HepG2 (cell line): ENCODE measurements around the gene MIDN. TPM values are rescaled to one million over a fixed set of nuclear protein-coding genes. Genes with fewer than 3 reads are reported as not detected.

ENCODE experiments used
- BCL6 ChIP-seq: IDR thresholded peaks from 2 replicates; pipeline ENCODE4 v1.6.1; 2016; ENCODE audit warnings: missing genetic modification reagents, missing compliant biosample characterization
- KLF12 ChIP-seq: sonication (generic); formaldehyde crosslinking; IDR thresholded peaks from 2 replicates; pipeline ENCODE4 v1.4.0; 2020; ENCODE audit warnings: missing genetic modification reagents, borderline replicate concordance
- RAD21 ChIP-seq: fragments of 450-650 bp; formaldehyde crosslinking; IDR thresholded peaks from 2 replicates; pipeline ENCODE4 v1.5.0; 2020; ENCODE audit warnings: mild to moderate bottlenecking
- SKI ChIP-seq: fragments of 450-650 bp; IDR thresholded peaks from one replicate; pipeline ENCODE4 v1.6.1; 2018; ENCODE audit warnings: mild to moderate bottlenecking; ENCODE audit not compliant: partially characterized antibody
- ZNF552 ChIP-seq: sonication (generic); formaldehyde crosslinking; IDR thresholded peaks from 2 replicates; pipeline ENCODE4 v1.9.0; 2022; ENCODE audit warnings: missing genetic modification reagents, mild to moderate bottlenecking, borderline replicate concordance
- ZNF879 ChIP-seq: sonication (generic); formaldehyde crosslinking; IDR thresholded peaks from 2 replicates; pipeline ENCODE4 v1.8.1; 2023; ENCODE audit warnings: missing genetic modification reagents
- ZSCAN25 ChIP-seq: sonication (generic); formaldehyde crosslinking; IDR thresholded peaks from 2 replicates; pipeline ENCODE4 v1.8.0; 2022; ENCODE audit warnings: mild to moderate bottlenecking, missing genetic modification reagents
- polyA plus RNA-seq, 8 experiments: library from polyadenylated mRNA; depleted of rRNA in 3 of 8; stranded (reverse) in 7 of 8; unstranded in 1 of 8; fragments of >200 nt; fragmentation: Illumina TruSeq in 4 of 8; extraction: Trizol in 4 of 8; gene quantifications; 2 replicates each; pipeline versions ENCODE4 v1.2.1 to v1.2.3, GENCODE V29; 2011 to 2016; ENCODE audit warnings: low read depth in 4 of 8, missing spikeins in 1 of 8, mixed read lengths in 1 of 8; ENCODE audit not compliant: insufficient read depth in 1 of 8
- total RNA-seq, 5 experiments: library from RNA; depleted of rRNA; stranded (reverse); fragments of >200 nt; fragmentation: Illumina TruSeq; extraction: Trizol; gene quantifications; 2 replicates each; pipeline ENCODE4 v1.2.3, GENCODE V29; 2016; ENCODE audit warnings: low read depth in 1 of 5
- TF ChIP-seq, protein P1 (sequence below): sonication (generic); formaldehyde crosslinking; conservative IDR thresholded peaks from 2 replicates; pipeline ENCODE4 v1.8.0; 2022; ENCODE audit warnings: mild to moderate bottlenecking, moderate library complexity, missing genetic modification reagents
- TF ChIP-seq, protein P2 (sequence below): sonication (generic); formaldehyde crosslinking; IDR thresholded peaks from 2 replicates; pipeline ENCODE4 v1.5.1; 2020; ENCODE audit warnings: mild to moderate bottlenecking, missing genetic modification reagents, moderate library complexity
- TF ChIP-seq, protein P3 (sequence below): sonication (generic); formaldehyde crosslinking; IDR thresholded peaks from 2 replicates; pipeline ENCODE4 v1.4.0; 2020; ENCODE audit warnings: mild to moderate bottlenecking, missing genetic modification reagents
- TF ChIP-seq, protein P4 (sequence below): sonication (generic); formaldehyde crosslinking; IDR thresholded peaks from 2 replicates; pipeline ENCODE4; 2020; ENCODE audit warnings: missing genetic modification reagents, mild to moderate bottlenecking, borderline replicate concordance

Gene MIDN
- total and polyA plus RNA-seq, 2 of the 13 experiments (the other 11 are each of a cell fraction or from before 2014, with no cell fraction given), result 8.4 to 18.0 TPM

DNA sequence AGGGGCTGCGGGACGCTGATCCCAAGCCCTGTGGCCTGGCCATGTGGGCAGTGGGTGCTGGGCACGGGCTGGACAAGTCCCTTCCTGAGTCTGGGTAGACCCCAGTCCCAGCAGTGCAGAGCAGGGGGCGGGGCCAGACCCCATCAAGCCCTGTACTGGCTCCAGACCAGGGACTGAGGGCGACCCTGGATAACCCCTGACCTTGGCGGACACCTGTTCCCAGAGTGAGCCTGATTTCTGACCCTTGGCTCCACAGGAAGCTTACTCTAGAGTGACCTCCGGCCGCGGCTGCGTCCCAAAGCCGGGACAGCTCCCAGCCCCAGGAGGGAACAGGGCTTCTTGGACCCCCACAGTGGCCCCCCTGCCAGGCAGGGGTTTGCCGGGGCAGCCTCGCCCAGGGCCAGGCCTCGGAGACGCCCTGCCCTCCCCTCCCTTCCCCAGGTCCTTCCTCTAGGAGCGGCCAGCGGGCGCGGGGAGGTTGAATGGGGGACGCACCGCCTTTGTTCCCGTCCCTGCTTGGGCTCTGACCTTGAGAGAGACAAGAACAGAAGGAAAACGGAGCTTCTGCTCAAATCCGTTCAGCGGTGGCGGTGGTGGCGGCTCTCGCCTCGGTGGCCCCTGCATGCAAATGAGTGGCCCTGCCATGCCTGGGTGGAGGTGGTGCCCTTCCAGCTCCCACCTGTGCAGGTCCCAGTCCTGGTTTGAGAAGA, 35.0 kb downstream of the MIDN start (continued):
- TF ChIP-seq, protein P1, sequence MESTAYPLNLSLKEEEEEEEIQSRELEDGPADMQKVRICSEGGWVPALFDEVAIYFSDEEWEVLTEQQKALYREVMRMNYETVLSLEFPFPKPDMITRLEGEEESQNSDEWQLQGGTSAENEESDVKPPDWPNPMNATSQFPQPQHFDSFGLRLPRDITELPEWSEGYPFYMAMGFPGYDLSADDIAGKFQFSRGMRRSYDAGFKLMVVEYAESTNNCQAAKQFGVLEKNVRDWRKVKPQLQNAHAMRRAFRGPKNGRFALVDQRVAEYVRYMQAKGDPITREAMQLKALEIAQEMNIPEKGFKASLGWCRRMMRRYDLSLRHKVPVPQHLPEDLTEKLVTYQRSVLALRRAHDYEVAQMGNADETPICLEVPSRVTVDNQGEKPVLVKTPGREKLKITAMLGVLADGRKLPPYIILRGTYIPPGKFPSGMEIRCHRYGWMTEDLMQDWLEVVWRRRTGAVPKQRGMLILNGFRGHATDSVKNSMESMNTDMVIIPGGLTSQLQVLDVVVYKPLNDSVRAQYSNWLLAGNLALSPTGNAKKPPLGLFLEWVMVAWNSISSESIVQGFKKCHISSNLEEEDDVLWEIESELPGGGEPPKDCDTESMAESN (CRISPR knock-in tag), result 0 out of 2 replicates have a peak, but pooled peaks have one; percentile 45
- no peak for TF ChIP-seq ZNF552 (CRISPR knock-in tag)
- TF ChIP-seq, protein P2, sequence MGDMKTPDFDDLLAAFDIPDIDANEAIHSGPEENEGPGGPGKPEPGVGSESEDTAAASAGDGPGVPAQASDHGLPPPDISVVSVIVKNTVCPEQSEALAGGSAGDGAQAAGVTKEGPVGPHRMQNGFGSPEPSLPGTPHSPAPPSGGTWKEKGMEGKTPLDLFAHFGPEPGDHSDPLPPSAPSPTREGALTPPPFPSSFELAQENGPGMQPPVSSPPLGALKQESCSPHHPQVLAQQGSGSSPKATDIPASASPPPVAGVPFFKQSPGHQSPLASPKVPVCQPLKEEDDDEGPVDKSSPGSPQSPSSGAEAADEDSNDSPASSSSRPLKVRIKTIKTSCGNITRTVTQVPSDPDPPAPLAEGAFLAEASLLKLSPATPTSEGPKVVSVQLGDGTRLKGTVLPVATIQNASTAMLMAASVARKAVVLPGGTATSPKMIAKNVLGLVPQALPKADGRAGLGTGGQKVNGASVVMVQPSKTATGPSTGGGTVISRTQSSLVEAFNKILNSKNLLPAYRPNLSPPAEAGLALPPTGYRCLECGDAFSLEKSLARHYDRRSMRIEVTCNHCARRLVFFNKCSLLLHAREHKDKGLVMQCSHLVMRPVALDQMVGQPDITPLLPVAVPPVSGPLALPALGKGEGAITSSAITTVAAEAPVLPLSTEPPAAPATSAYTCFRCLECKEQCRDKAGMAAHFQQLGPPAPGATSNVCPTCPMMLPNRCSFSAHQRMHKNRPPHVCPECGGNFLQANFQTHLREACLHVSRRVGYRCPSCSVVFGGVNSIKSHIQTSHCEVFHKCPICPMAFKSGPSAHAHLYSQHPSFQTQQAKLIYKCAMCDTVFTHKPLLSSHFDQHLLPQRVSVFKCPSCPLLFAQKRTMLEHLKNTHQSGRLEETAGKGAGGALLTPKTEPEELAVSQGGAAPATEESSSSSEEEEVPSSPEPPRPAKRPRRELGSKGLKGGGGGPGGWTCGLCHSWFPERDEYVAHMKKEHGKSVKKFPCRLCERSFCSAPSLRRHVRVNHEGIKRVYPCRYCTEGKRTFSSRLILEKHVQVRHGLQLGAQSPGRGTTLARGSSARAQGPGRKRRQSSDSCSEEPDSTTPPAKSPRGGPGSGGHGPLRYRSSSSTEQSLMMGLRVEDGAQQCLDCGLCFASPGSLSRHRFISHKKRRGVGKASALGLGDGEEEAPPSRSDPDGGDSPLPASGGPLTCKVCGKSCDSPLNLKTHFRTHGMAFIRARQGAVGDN (CRISPR knock-in tag), result peak; percentile 71
- peak; percentile 73 for TF ChIP-seq BCL6
- peak; percentile 62 for TF ChIP-seq ZSCAN25 (CRISPR knock-in tag)
- TF ChIP-seq ZNF879, result no peak
- TF ChIP-seq KLF12 (CRISPR knock-in tag), result no peak
- TF ChIP-seq SKI, result peak; percentile 82
- TF ChIP-seq, protein P3, sequence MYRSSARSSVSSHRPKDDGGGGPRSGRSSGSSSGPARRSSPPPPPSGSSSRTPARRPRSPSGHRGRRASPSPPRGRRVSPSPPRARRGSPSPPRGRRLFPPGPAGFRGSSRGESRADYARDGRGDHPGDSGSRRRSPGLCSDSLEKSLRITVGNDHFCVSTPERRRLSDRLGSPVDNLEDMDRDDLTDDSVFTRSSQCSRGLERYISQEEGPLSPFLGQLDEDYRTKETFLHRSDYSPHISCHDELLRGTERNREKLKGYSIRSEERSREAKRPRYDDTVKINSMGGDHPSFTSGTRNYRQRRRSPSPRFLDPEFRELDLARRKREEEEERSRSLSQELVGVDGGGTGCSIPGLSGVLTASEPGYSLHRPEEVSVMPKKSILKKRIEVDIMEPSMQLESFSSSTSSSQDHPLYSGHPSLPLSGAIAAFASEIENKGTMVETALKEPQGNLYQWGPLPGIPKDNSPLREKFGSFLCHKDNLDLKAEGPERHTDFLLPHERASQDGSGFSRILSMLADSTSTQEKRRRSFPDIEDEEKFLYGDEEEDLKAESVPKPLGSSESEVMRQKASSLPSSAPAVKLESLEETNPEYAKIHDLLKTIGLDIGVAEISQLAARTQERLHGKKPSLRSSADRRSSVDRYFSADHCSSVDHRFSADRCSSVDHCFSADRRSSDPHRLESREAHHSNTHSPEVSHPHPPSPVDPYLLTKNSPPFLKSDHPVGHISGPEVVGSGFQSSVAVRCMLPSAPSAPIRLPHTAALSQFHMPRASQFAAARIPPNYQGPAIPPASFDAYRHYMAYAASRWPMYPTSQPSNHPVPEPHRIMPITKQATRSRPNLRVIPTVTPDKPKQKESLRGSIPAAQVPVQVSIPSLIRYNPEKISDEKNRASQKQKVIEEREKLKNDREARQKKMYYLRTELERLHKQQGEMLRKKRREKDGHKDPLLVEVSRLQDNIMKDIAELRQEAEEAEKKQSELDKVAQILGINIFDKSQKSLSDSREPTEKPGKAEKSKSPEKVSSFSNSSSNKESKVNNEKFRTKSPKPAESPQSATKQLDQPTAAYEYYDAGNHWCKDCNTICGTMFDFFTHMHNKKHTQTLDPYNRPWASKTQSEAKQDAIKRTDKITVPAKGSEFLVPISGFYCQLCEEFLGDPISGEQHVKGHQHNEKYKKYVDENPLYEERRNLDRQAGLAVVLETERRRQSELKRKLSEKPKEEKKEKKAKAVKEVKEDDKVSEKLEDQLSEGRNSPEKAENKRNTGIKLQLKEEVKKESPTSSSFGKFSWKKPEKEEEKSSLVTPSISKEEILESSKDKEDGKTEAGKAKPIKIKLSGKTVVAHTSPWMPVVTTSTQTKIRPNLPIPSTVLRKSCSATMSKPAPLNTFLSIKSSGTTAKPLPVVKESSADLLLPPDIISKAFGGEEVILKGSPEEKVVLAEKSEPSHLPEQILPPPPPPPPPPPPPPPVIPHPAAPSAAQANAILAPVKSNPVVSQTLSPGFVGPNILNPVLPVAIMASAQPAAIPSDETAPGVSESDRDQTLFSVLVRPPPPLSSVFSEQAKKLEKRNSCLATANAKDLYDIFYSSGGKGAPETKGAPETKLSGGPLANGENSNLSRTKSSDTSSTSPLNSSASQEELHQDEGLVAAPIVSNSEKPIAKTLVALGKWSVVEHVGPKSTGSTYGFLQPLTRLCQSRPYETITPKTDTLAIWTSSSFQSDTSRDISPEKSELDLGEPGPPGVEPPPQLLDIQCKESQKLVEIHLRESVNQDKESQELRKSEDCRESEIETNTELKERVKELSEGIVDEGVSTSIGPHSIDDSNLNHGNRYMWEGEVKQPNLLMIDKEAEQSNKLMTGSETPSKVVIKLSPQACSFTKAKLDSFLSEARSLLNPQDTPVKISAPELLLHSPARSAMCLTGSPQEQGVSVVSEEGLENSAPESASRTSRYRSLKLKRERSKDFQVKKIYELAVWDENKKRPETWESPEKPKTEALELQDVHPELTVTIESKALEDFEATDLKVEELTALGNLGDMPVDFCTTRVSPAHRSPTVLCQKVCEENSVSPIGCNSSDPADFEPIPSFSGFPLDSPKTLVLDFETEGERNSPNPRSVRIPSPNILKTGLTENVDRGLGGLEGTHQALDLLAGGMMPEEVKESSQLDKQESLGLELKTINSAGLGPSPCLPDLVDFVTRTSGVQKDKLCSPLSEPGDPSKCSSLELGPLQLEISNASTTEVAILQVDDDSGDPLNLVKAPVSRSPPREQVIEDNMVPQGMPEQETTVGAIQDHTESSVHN (CRISPR knock-in tag), result no peak
- TF ChIP-seq RAD21 (CRISPR knock-in tag), result peak; percentile 46; the same call in 1 of the 2 replicates
- TF ChIP-seq, protein P4, sequence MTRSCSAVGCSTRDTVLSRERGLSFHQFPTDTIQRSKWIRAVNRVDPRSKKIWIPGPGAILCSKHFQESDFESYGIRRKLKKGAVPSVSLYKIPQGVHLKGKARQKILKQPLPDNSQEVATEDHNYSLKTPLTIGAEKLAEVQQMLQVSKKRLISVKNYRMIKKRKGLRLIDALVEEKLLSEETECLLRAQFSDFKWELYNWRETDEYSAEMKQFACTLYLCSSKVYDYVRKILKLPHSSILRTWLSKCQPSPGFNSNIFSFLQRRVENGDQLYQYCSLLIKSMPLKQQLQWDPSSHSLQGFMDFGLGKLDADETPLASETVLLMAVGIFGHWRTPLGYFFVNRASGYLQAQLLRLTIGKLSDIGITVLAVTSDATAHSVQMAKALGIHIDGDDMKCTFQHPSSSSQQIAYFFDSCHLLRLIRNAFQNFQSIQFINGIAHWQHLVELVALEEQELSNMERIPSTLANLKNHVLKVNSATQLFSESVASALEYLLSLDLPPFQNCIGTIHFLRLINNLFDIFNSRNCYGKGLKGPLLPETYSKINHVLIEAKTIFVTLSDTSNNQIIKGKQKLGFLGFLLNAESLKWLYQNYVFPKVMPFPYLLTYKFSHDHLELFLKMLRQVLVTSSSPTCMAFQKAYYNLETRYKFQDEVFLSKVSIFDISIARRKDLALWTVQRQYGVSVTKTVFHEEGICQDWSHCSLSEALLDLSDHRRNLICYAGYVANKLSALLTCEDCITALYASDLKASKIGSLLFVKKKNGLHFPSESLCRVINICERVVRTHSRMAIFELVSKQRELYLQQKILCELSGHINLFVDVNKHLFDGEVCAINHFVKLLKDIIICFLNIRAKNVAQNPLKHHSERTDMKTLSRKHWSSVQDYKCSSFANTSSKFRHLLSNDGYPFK (CRISPR knock-in tag), result peak; percentile 28; the same call in 1 of the 2 replicates
